HCT116 (cell line): ENCODE results near the gene TENM3. TPM values are rescaled to one million over a fixed set of nuclear protein-coding genes. Genes with fewer than 3 reads are reported as not detected.

Experiments used
- ATAC-seq: fragments of 200-7000 bp; cut with Tn5 transposase; 2 replicates; pipeline ENCODE4 v1.9.1; 2020; ENCODE audit warnings: mild to moderate bottlenecking, moderate library complexity
- BruUV-seq: library from RNA; stranded (reverse); fragments of 400-500 nt; replicated peaks from 2 replicates; lab custom pipeline; 2021; lab: Mats Ljungman, UMichigan
- CTCF ChIA-PET: fragments of 300-600 bp; sonication (Branson Sonifier 250); formaldehyde crosslinking; loops from one replicate; lab custom pipeline; 2021; ENCODE audit warnings: antibody characterized with exemption; lab: Charles Lee
- POLR2A ChIA-PET: fragments of 300-600, 350-600 bp; sonication (Branson Sonifier 250); formaldehyde crosslinking; loops from one replicate; lab custom pipeline; 2021; ENCODE audit warnings: antibody characterized with exemption; lab: Charles Lee
- RAD21 ChIA-PET, 2 experiments: fragments of 300-600 bp; sonication (Branson Sonifier 250); formaldehyde crosslinking; loops; one replicate each; lab custom pipeline; 2023; ENCODE audit warnings: low total read pairs in 2 of 2; ENCODE audit not compliant: uncharacterized antibody in 2 of 2, unreplicated experiment in 2 of 2, low non-redundant PET in 1 of 2; lab: Charles Lee
- DNase-seq: peaks from one replicate; pipeline ENCODE4 v3.0.0-alpha.2; 2010; ENCODE audit warnings: low read depth, low spot score
- H2AFZ ChIP-seq: fragments of 200-600 bp; shearing (Covaris generic), sonication (generic); 2 replicates; pipeline ENCODE4 v1.6.1; 2017; ENCODE audit warnings: low read depth, mixed run types, mixed read lengths, antibody characterized with exemption, low read length; ENCODE audit not compliant: poor library complexity, severe bottlenecking
- H3K27ac ChIP-seq: 2 replicates; pipeline ENCODE4 v1.5.1; 2012; ENCODE audit warnings: low read depth, low read length
- H3K27me3 ChIP-seq: fragments of 200-600 bp; sonication (generic); 2 replicates; pipeline ENCODE4 v1.6.1; 2016; ENCODE audit warnings: mixed run types, low read length, mixed read lengths; ENCODE audit not compliant: insufficient read depth
- H3K36me3 ChIP-seq, 2 experiments: fragments of 200-500 bp in 1 of 2; fragments of 200-600 bp in 1 of 2; sonication (Bioruptor generic) in 1 of 2; sonication (generic) in 1 of 2; 2 replicates each; pipeline versions ENCODE4 v1.5.1 to v1.6.1; 2014 to 2016; ENCODE audit warnings: low read length in 2 of 2, inconsistent platforms in 1 of 2, mixed read lengths in 1 of 2, mixed run types in 1 of 2; ENCODE audit not compliant: insufficient read depth in 2 of 2, control insufficient read depth in 1 of 2
- H3K4me1 ChIP-seq, 2 experiments: fragments of 200-600 bp in 1 of 2; sonication (generic) in 1 of 2; 2 replicates each; pipeline versions ENCODE4 v1.5.1 to v1.6.1; 2012 to 2017; ENCODE audit warnings: low read length in 2 of 2, inconsistent platforms in 1 of 2, mild to moderate bottlenecking in 1 of 2, mixed read lengths in 1 of 2, mixed run types in 1 of 2, moderate library complexity in 1 of 2; ENCODE audit not compliant: insufficient read depth in 2 of 2, control insufficient read depth in 1 of 2
- H3K4me2 ChIP-seq: fragments of 200-600 bp; sonication (generic); 2 replicates; pipeline ENCODE4 v1.6.1; 2017; ENCODE audit warnings: mixed run types, low read length, mixed read lengths
- H3K4me3 ChIP-seq, 2 experiments: fragments of 200-600 bp in 1 of 2; sonication (generic) in 1 of 2; replicated peaks in 1 of 2; 2 replicates each; pipeline ENCODE4 v1.5.1; 2011 to 2016; ENCODE audit warnings: low read length in 2 of 2, control low read depth in 1 of 2, low read depth in 1 of 2, mild to moderate bottlenecking in 1 of 2, mixed read lengths in 1 of 2, mixed run types in 1 of 2
- H3K79me2 ChIP-seq: fragments of 200-600 bp; sonication (generic); 2 replicates; pipeline ENCODE4 v1.6.1; 2017; ENCODE audit warnings: mild to moderate bottlenecking, mixed run types, low read length, moderate library complexity, mixed read lengths; ENCODE audit not compliant: insufficient read depth
- H3K9ac ChIP-seq: fragments of 200-600 bp; sonication (generic); 2 replicates; pipeline ENCODE4 v1.6.1; 2016; ENCODE audit warnings: low read length, mixed read lengths
- H3K9me2 ChIP-seq: fragments of 200-600 bp; sonication (generic), shearing (Covaris generic); 2 replicates; pipeline ENCODE4 v1.6.1; 2017; ENCODE audit warnings: mixed run types, mild to moderate bottlenecking, moderate library complexity; ENCODE audit not compliant: insufficient read depth
- H3K9me3 ChIP-seq, 2 experiments: fragments of 200-500 bp in 1 of 2; fragments of 200-600 bp in 1 of 2; sonication (Bioruptor generic) in 1 of 2; sonication (generic) in 1 of 2; 2 replicates each; pipeline ENCODE4 v1.6.1; 2014 to 2017; ENCODE audit warnings: low read length in 2 of 2, mixed read lengths in 2 of 2, inconsistent platforms in 1 of 2, low read depth in 1 of 2, mild to moderate bottlenecking in 1 of 2, mixed run types in 1 of 2, moderate library complexity in 1 of 2; ENCODE audit not compliant: control insufficient read depth in 1 of 2, insufficient read depth in 1 of 2
- H4K20me1 ChIP-seq: fragments of 200-600 bp; sonication (generic), shearing (Covaris generic); 2 replicates; pipeline ENCODE4 v1.6.1; 2017; ENCODE audit warnings: mixed run types, mild to moderate bottlenecking, moderate library complexity; ENCODE audit not compliant: insufficient read depth
- CBX3 ChIP-seq: IDR thresholded peaks from 2 replicates; pipeline ENCODE4 v1.6.1; 2012; ENCODE audit warnings: low read depth
- EGR1 ChIP-seq: IDR thresholded peaks from 2 replicates; pipeline ENCODE4 v1.6.1; 2012; ENCODE audit warnings: low read depth
- ELF1 ChIP-seq: IDR thresholded peaks from 2 replicates; pipeline ENCODE4 v1.6.1; 2012; ENCODE audit warnings: low read depth, borderline replicate concordance
- FOSL1 ChIP-seq: IDR thresholded peaks from 2 replicates; pipeline ENCODE4 v1.6.1; 2012; ENCODE audit warnings: low read depth
- MAX ChIP-seq: IDR thresholded peaks from 2 replicates; pipeline ENCODE4 v1.6.1; 2012
- POLR2AphosphoS5 ChIP-seq: IDR thresholded peaks from 2 replicates; pipeline ENCODE4 v1.6.1; 2011; ENCODE audit warnings: mild to moderate bottlenecking, low read depth, low read length, moderate library complexity
- REST ChIP-seq: IDR thresholded peaks from 2 replicates; pipeline ENCODE4 v1.6.1; 2012; ENCODE audit warnings: low read depth
- SP1 ChIP-seq: IDR thresholded peaks from 2 replicates; pipeline ENCODE4 v1.6.1; 2012; ENCODE audit warnings: low read depth
- SRF ChIP-seq: IDR thresholded peaks from 2 replicates; pipeline ENCODE4 v1.6.1; 2012; ENCODE audit warnings: low read depth
- TCF7L2 ChIP-seq: IDR thresholded peaks from 2 replicates; pipeline ENCODE4 v1.7.0; 2011; ENCODE audit warnings: borderline replicate concordance, inconsistent platforms; ENCODE audit not compliant: insufficient read depth, insufficient read length; ENCODE audit errors: extremely low read depth
- ZFX ChIP-seq: fragments of 450-650 bp; IDR thresholded peaks from 2 replicates; pipeline ENCODE4 v1.6.1; 2017
- ZNF274 ChIP-seq: fragments of 200-500 bp; sonication (Bioruptor generic); IDR thresholded peaks from 2 replicates; pipeline ENCODE4 v1.6.1; 2014; ENCODE audit warnings: mild to moderate bottlenecking, low read depth, low read length, inconsistent platforms
- intact Hi-C: fragments of 100-400 bp; cut with micrococcal nuclease; formaldehyde crosslinking; loops from 2 replicates; pipeline ENCODE4 v1.10.0; 2022
- total RNA-seq: library from RNA; stranded (reverse); gene quantifications from one replicate; pipeline ENCODE4 v1.2.1, GENCODE V29; 2021; ENCODE audit not compliant: unreplicated experiment

Gene TENM3
- total RNA-seq, 1 experiment from 2014 or later: 0.54 TPM

GRCh38 chr4:182510836-182511235 is 267.6 kb downstream of the TENM3 start:
- Histone ChIP-seq H3K27ac (no peak overlapping the region), H3K36me3 (no peaks in the 10 kb centered on the region), H3K9ac (no peak overlapping the region), H3K9me3 (no peaks in the 10 kb centered on the region), H3K4me3 (no peak overlapping the region), H2AFZ (no peak overlapping the region), H3K4me2 (no peak overlapping the region), H3K9me2 (no peaks in the 10 kb centered on the region), H3K27me3 (peaks cover 66% of the 10 kb centered on the region), H3K4me1 (no peaks in the 10 kb centered on the region), H3K79me2 (no peaks in the 10 kb centered on the region), H4K20me1 (no peaks in the 10 kb centered on the region)
- CTCF ChIA-PET: no interaction called here
- intact Hi-C loops: no loop called here
- no peak for ATAC-seq
- RAD21 ChIA-PET: no interaction called here
- no TSS peak for BruUV-seq
- no peak for DNase-seq
- no peak for TF ChIP-seq EGR1
- TF ChIP-seq ZFX: no peak
- TF ChIP-seq ZNF274: no peak
- no peak for TF ChIP-seq FOSL1
- TF ChIP-seq ELF1: no peak
- TF ChIP-seq MAX: no peak
- no peak for TF ChIP-seq SRF
- no peak for TF ChIP-seq CBX3
- TF ChIP-seq POLR2AphosphoS5: no peak
- no peak for TF ChIP-seq SP1
- TF ChIP-seq REST: no peak
- no peak for TF ChIP-seq TCF7L2
- POLR2A ChIA-PET: no interaction called here
